HG03442 (cell line): ENCODE measurements around the gene PRCD.

Experiments
- ATAC-seq: cut with Tn5 transposase; IDR thresholded peaks from one replicate; pipeline ENCODE4 v1.9.1; 2021; ENCODE audit warnings: mild to moderate bottlenecking, moderate library complexity; ENCODE audit not compliant: unreplicated experiment

The PRCD gene

GRCh38 chr17:76539631-76540271, at the start of gene PRCD:
TSS of gene PRCD (plus strand) at chr17:76540044. CDS start at chr17:76540142, 98 bp downstream.
- no peak for ATAC-seq

GRCh38 chr17:76490112-76490710, 49.6 kb upstream of the PRCD start:
- ATAC-seq = no peak

GRCh38 chr17:76491271-76492122, 48.3 kb upstream of the PRCD start:
- ATAC-seq = no peak

GRCh38 chr17:76492123-76492988, 47.5 kb upstream of the PRCD start:
- peak; percentile 40 for ATAC-seq

- ATAC-seq = peak; percentile 35
Measured at GRCh38 chr17:76492989-76493501, 46.8 kb upstream of the PRCD start.

GRCh38 chr17:76493505-76494167, 46.2 kb upstream of the PRCD start:
- ATAC-seq = no peak

- no peak for ATAC-seq
Measured at GRCh38 chr17:76495663-76496400, 44.0 kb upstream of the PRCD start.

GRCh38 chr17:76496464-76496863, 43.4 kb upstream of the PRCD start:
- ATAC-seq = no peak

- ATAC-seq = no peak
Measured at GRCh38 chr17:76497699-76497978, 42.2 kb upstream of the PRCD start.

GRCh38 chr17:76497979-76498875, 41.6 kb upstream of the PRCD start:
- ATAC-seq = no peak

- ATAC-seq = no peak
Measured at GRCh38 chr17:76498876-76499251, 41.0 kb upstream of the PRCD start.

GRCh38 chr17:76499267-76499667, 40.6 kb upstream of the PRCD start:
- ATAC-seq = no peak

GRCh38 chr17:76500074-76500746, 39.6 kb upstream of the PRCD start:
- ATAC-seq = no peak

- no peak for ATAC-seq
Measured at GRCh38 chr17:76500747-76501017, 39.2 kb upstream of the PRCD start.

GRCh38 chr17:76501018-76501826, 38.6 kb upstream of the PRCD start, which contains the start of gene RHBDF2:
TSS of gene RHBDF2 (minus strand) at chr17:76501423. CDS start at chr17:76481524, 19,899 bp downstream.
- ATAC-seq = peak; percentile 68

- ATAC-seq = no peak
Measured at GRCh38 chr17:76501827-76502307, 38.0 kb upstream of the PRCD start.
